ENCODE results near the gene CITED2.

CITED2 gene

GRCh38 chr6:139386404-139386803 lies 12.0 kb upstream of the CITED2 start:
- DNase-seq (ENCODE audit: low read depth in 3 of 3) = no peak

GRCh38 chr6:139381216-139381865 lies 6.9 kb upstream of the CITED2 start:
- no peak for DNase-seq (ENCODE audit: low read depth in 3 of 3)

DNA sequence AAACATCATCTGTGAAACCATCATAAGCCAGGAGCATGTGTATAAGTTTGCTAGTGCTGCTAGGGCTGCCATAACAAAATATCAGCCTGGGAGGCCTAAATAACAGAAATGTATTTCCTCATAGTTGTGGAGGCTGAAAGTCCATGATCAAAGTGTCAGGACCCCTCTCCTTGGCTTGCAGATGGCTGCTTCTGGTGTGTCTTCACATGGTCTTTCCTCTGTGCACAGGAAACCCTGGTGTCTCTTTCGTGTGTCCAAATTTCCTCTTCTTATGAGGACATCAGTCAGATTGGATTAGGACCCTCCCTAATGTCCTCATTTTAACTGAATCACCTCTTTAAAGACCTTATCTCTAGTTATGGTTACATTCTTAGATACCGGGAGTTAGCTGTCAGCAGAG lies 6.2 kb upstream of the CITED2 start:
- no peak for DNase-seq (ENCODE audit: low read depth in 3 of 3)

- no peak for DNase-seq (ENCODE audit: low read depth in 3 of 3)
Measured at GRCh38 chr6:139380168-139380567, 5.7 kb upstream of the CITED2 start.

DNA sequence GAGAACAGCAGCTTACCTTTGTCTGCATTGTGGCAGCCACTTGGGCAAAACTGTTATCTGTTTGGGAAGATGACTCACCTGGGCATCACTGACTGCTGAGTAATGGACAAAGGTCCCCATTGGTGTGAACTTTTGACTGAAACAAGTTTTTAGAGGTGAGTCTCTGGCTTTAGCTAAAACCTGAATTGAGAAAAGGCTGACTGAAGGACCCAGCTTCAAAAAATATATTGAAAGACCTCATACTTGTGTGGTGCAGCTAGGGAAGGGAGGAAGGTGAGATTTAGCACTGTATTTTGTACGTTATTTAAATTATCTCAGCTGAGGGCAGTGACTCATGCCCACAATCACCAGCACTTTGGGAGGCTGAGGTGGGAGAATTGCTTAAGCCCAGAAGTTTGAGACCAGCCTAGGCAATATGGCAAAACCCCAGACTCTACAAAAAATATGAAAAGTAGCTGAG lies 4.5 kb upstream of the CITED2 start:
- no peak for DNase-seq (ENCODE audit: low read depth in 3 of 3)

- DNase-seq (ENCODE audit: low read depth in 3 of 3) = no peak
Measured at GRCh38 chr6:139378226-139378625, 3.8 kb upstream of the CITED2 start.

- DNase-seq (ENCODE audit: low read depth in 3 of 3) = no peak
Measured at GRCh38 chr6:139376604-139377218, 2.3 kb upstream of the CITED2 start.

DNA sequence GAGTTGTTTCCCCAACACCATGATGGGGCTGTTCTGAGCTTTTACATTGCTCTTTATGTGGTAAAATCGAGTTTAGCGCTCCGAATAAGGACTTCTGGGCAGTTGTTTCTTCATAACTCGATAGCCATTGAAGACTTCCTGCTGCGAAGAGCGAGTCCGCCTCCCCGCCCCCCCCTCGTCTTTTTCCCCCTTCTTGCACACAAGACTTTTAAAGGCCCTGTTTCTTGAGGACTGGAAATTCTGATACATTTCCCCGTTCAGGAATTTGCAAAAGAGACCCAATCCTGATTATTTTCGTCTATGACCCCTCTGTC lies 1.5 kb upstream of the CITED2 start:
- DNase-seq (ENCODE audit: low read depth in 3 of 3) = no peak

DNA sequence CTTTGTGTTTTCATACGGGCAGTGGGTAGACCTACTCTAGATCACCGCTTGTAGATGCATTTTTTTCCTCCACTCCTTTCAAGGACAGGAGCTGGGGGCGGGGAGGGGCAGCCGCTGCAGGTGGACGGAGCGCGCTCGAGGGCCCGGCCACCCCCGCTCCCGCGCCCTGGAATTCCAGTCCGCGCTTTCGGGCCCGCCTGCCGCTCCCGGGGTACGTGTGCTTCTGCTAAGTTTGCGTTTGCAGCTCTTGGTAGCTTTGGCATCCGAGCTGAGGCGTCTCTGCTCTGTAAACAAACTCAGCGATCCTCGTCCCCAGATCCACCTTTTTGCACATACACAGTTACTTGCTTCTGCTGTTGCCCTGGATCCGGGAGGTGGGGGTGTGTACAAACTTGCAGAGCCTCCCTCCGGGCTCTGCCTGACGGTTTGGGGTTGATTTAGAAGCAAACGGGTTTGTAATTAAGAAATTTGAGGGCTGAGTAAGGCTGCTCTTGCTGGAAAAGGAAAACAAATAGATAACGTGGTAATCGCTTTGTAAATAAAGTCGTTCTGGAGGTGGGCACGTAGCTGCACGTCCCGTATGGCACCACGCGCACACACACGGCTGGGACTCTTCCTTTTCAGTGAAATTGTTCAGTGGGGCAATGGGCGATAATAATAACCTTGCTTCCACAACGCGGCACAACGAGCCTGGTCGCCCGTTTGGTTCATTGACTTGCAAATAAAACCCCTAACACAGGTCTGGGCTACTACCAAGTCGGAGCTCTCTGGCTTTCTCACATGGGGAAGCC lies 973 bp upstream of the CITED2 start:
- peak; percentile 67 to 79 (median 70) for DNase-seq (ENCODE audit: low read depth in 3 of 3)

- DNase-seq (ENCODE audit: low read depth in 3 of 3) = peak in 1 of 3 experiments; percentile 9
Measured at GRCh38 chr6:139373928-139374356, 506 bp downstream of the CITED2 start.

GRCh38 chr6:139373154-139373927 lies 1.1 kb downstream of the CITED2 start:
- peak; percentile 45 to 55 (median 45) for DNase-seq (ENCODE audit: low read depth in 3 of 3)

DNA sequence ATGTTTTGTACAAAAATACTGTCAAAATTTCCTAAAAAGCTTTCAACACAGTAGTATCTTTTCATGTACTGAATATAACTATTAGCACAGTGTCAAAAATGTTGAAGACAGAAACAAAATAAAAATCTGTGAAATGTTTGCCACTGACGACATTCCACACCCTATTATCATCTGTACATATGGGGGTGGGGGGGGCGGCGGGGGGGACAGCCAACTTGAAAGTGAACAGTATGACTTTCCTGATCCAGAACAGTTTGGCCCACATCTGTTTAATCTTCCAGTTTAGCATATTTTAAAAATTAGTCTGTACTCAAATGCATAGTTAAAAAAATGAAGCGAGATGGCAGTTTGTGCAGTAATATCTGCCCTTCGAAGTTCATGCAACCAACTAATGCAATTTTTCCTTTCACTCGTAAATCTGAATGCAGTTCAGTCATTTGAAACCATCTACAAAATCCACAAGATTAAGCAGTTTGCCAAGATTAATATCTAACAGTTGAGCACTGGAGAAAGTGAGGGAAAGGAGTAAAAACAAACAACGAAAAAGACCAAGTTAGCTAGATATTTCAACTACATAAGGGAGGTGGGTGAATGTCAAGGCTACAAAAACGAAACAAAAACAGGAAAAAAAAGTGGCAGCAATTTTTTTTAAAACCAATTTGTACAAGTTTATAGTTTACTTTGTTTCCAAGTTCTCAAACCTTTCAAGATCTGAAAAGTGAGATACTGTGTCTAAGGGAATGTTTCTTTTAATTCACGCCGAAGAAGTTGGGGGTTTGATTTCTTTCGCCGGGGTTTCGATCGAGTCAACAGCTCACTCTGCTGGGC lies 1.9 kb downstream of the CITED2 start:
- DNase-seq (ENCODE audit: low read depth in 3 of 3) = no peak

GRCh38 chr6:139371421-139372203 lies 2.8 kb downstream of the CITED2 start:
- no peak for DNase-seq (ENCODE audit: low read depth in 3 of 3)

GRCh38 chr6:139370999-139371345 lies 3.5 kb downstream of the CITED2 start:
- no peak for DNase-seq (ENCODE audit: low read depth in 3 of 3)

DNA sequence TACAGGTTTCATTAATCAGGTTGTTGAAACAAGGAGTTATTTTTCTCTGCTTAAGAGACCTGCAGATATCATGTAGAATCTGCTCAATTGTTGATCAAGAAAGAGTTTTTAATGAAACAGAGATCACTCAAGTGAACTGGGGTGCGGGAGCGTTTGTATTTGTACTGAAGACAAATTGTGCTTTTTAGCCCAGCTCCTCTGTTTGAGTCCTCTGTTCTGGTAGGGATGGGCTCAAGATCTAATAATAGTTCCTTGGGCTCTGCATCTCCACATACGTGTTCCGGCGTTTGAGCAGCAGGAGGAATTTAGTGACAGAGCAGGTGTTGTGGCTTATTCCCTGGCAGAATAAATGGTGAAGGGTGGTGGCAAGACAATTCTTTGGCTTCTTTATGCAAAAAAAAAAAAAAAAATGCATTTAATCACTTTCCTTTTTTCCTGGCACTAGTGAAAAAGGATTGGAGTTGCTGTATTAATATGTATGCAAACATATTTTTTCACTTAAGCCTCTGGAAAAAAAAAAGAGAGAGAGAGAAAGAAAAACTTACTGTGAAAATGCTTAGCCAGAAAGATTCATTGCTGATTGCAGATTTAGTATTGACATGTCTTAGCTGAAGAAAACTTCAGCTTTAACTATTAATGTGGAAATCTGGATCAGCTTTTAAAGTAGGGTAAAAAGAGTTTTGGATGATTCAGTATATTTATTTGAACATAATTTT lies 4.0 kb downstream of the CITED2 start:
- DNase-seq (ENCODE audit: low read depth in 3 of 3) = no peak

GRCh38 chr6:139369568-139370282 lies 4.7 kb downstream of the CITED2 start:
- no peak for DNase-seq (ENCODE audit: low read depth in 3 of 3)

GRCh38 chr6:139369068-139369467 lies 5.4 kb downstream of the CITED2 start:
- DNase-seq (ENCODE audit: low read depth in 3 of 3) = no peak

DNA sequence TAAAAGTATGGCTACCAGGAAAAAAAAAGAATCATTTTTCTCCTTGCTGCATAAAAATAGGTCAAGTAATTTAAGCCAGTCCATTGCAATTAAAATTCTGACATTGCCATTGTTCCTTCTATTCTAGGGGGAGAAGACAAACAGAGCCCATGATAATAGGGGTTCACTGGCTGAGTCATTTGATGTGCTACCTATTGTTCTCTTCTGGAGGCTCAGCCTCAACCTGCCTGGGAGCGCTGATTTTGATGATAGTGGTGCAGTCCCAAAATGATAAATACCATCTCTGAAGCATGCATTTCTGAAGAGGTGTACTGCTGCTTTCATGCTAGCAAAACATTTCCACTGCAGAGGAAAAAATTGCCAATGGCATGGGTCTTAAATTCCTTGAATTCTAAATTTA lies 5.8 kb downstream of the CITED2 start:
- no peak for DNase-seq (ENCODE audit: low read depth in 3 of 3)

- DNase-seq (ENCODE audit: low read depth in 3 of 3) = no peak
Measured at GRCh38 chr6:139367810-139368351, 6.6 kb downstream of the CITED2 start.

All from stimulated activated CD4-positive, alpha-beta T cell treated with anti-CD3 and anti-CD28 coated beads, TNF-alpha, amount 100 ng/mL, for 4 hours (primary cell).